TTC549 (cell line): ENCODE data around the gene FSD1.
"Not testable (repeated sequence)": the region's sequence is repeated elsewhere in the genome, so short reads cannot be mapped to it uniquely, and the experiment has no call there.

Experiments used
- FAIRE-seq: peaks from 2 replicates; lab custom pipeline; 2012; peaks lifted over from hg19 to GRCh38; lab: Jason Lieb, UNC

FSD1 gene

GRCh38 chr19:4304538-4305256, at the start of gene FSD1:
TSS of gene FSD1 (plus strand) at chr19:4304598. CDS start at chr19:4304747, 149 bp downstream.
- no peak for FAIRE-seq

- no peak for FAIRE-seq
These were observed 47.8 kb upstream of the FSD1 start for GRCh38 chr19:4256563-4256962.

- FAIRE-seq: no peak
These were observed 47.4 kb upstream of the FSD1 start for GRCh38 chr19:4257025-4257424.

- FAIRE-seq: no peak
These were observed 46.2 kb upstream of the FSD1 start for GRCh38 chr19:4258181-4258580.

- no peak for FAIRE-seq
These were observed 43.7 kb upstream of the FSD1 start for GRCh38 chr19:4260613-4261191.

- no peak for FAIRE-seq
These were observed 39.6 kb upstream of the FSD1 start for GRCh38 chr19:4264812-4265211.

GRCh38 chr19:4266253-4267000, 38.0 kb upstream of the FSD1 start:
- FAIRE-seq: no peak

- FAIRE-seq: no peak
These were observed 37.1 kb upstream of the FSD1 start for GRCh38 chr19:4267101-4267900.

- FAIRE-seq: no peak
These were observed 36.2 kb upstream of the FSD1 start for GRCh38 chr19:4267901-4268815.

GRCh38 chr19:4268816-4269430, 35.5 kb upstream of the FSD1 start:
- no peak for FAIRE-seq

- FAIRE-seq: no peak
These were observed 31.5 kb upstream of the FSD1 start for GRCh38 chr19:4272894-4273293.

- FAIRE-seq: not testable (repeated sequence)
These were observed 30.1 kb upstream of the FSD1 start for GRCh38 chr19:4274321-4274686.

- no peak for FAIRE-seq
These were observed 27.2 kb upstream of the FSD1 start for GRCh38 chr19:4277191-4277696.

- FAIRE-seq: no peak
These were observed 26.4 kb upstream of the FSD1 start for GRCh38 chr19:4278010-4278409.

GRCh38 chr19:4278419-4279266, 25.8 kb upstream of the FSD1 start, which contains the start of gene SHD:
TSS of gene SHD (plus strand) at chr19:4279266. CDS start at chr19:4280064, 798 bp downstream.
- FAIRE-seq: no peak

GRCh38 chr19:4279267-4279529, 25.2 kb upstream of the FSD1 start:
- FAIRE-seq: no peak

GRCh38 chr19:4279530-4280422, 24.6 kb upstream of the FSD1 start:
- FAIRE-seq: no peak

- FAIRE-seq: no peak
These were observed 20.0 kb upstream of the FSD1 start for GRCh38 chr19:4284176-4284958.
